ENCODE measurements around the gene FOXF1.

- TF ChIP-seq CTCF (IDR thresholded peaks at IDR 0.05) (peak; percentile 89), ZFX (IDR thresholded peaks at IDR 0.05; ENCODE audit: borderline replicate concordance) (no peak)
Observed at GRCh38 chr16:86517652-86518258, 7.4 kb downstream of the FOXF1 start.

All from 22Rv1 (cell line).